ENCODE results near the gene SGPP2. TPM values are rescaled to one million over a fixed set of nuclear protein-coding genes. Genes with fewer than 3 reads are reported as not detected.

The SGPP2 gene
- total RNA-seq, 1 donor from 2014 or later: 0.20 TPM

GRCh38 chr2:222442665-222443064 lies 18.3 kb downstream of the SGPP2 start:
- H3K36me3 ChIP-seq (ENCODE audit: insufficient read depth, low read length): no peaks in the 10 kb centered on the region
- no peak overlapping the region for H3K4me3 ChIP-seq (ENCODE audit: insufficient read depth, low read depth, low read length)
- H3K9me3 Mint-ChIP-seq (ENCODE audit: unreplicated experiment): peaks cover 1% of the 10 kb centered on the region
- H3K4me1 ChIP-seq (ENCODE audit: insufficient read depth, low read length): no peaks in the 10 kb centered on the region
- no peaks in the 10 kb centered on the region for H3K9me3 ChIP-seq (ENCODE audit: insufficient read depth, low read depth, low read length)
- H4K20me1 ChIP-seq (ENCODE audit: insufficient read depth, low read length): no peaks in the 10 kb centered on the region
- no peaks in the 10 kb centered on the region for H3K36me3 Mint-ChIP-seq (ENCODE audit: low read depth, unreplicated experiment)
- DNase-seq (ENCODE audit: low read depth) (no peak), FAIRE-seq (no peak)
- H3K27me3 ChIP-seq (ENCODE audit: insufficient read depth, low read length): no peaks in the 10 kb centered on the region
- H3K27ac ChIP-seq (ENCODE audit: low read depth, low read length): no peak overlapping the region
- H3K4me1 Mint-ChIP-seq (ENCODE audit: low read depth, unreplicated experiment): peaks cover 13% of the 10 kb centered on the region
- H3K4me2 ChIP-seq (ENCODE audit: low read length): no peak overlapping the region
- H3K79me2 ChIP-seq (ENCODE audit: insufficient read depth, low read length): no peaks in the 10 kb centered on the region
- H3K27me3 Mint-ChIP-seq (ENCODE audit: low read depth, unreplicated experiment): peaks cover 2% of the 10 kb centered on the region
- H2AFZ ChIP-seq (ENCODE audit: low read depth, low read length): no peak overlapping the region
- no peak overlapping the region for H3K27ac Mint-ChIP-seq (ENCODE audit: unreplicated experiment)
- H3K9ac ChIP-seq (ENCODE audit: low read length): no peak overlapping the region
- TF ChIP-seq, protein P1, sequence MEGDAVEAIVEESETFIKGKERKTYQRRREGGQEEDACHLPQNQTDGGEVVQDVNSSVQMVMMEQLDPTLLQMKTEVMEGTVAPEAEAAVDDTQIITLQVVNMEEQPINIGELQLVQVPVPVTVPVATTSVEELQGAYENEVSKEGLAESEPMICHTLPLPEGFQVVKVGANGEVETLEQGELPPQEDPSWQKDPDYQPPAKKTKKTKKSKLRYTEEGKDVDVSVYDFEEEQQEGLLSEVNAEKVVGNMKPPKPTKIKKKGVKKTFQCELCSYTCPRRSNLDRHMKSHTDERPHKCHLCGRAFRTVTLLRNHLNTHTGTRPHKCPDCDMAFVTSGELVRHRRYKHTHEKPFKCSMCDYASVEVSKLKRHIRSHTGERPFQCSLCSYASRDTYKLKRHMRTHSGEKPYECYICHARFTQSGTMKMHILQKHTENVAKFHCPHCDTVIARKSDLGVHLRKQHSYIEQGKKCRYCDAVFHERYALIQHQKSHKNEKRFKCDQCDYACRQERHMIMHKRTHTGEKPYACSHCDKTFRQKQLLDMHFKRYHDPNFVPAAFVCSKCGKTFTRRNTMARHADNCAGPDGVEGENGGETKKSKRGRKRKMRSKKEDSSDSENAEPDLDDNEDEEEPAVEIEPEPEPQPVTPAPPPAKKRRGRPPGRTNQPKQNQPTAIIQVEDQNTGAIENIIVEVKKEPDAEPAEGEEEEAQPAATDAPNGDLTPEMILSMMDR (IDR thresholded peaks at IDR 0.05; ENCODE audit: insufficient read depth, low read depth, low read length): no peak
- TF ChIP-seq EZH2 (IDR thresholded peaks at IDR 0.05; ENCODE audit: insufficient read depth, low read length): no peak
- no peak overlapping the region for H3K4me3 Mint-ChIP-seq (ENCODE audit: unreplicated experiment)

GRCh38 chr2:222445227-222445626 lies 20.9 kb downstream of the SGPP2 start:
- TF ChIP-seq, protein P1 (IDR thresholded peaks at IDR 0.05; ENCODE audit: insufficient read depth, low read depth, low read length): no peak
- TF ChIP-seq EZH2 (IDR thresholded peaks at IDR 0.05; ENCODE audit: insufficient read depth, low read length): no peak
- H2AFZ ChIP-seq (ENCODE audit: low read depth, low read length): no peak overlapping the region
- H3K27me3 Mint-ChIP-seq (ENCODE audit: low read depth, unreplicated experiment): peaks cover 2% of the 10 kb centered on the region
- H3K36me3 ChIP-seq (ENCODE audit: insufficient read depth, low read length): no peaks in the 10 kb centered on the region
- H3K27ac Mint-ChIP-seq (ENCODE audit: unreplicated experiment): no peak overlapping the region
- no peak overlapping the region for H3K4me3 ChIP-seq (ENCODE audit: insufficient read depth, low read depth, low read length)
- H3K79me2 ChIP-seq (ENCODE audit: insufficient read depth, low read length): no peaks in the 10 kb centered on the region
- peaks cover 1% of the 10 kb centered on the region for H3K9me3 Mint-ChIP-seq (ENCODE audit: unreplicated experiment)
- peaks cover 11% of the 10 kb centered on the region for H3K4me1 Mint-ChIP-seq (ENCODE audit: low read depth, unreplicated experiment)
- no peak for DNase-seq (ENCODE audit: low read depth)
- H3K4me3 Mint-ChIP-seq (ENCODE audit: unreplicated experiment): no peak overlapping the region
- no peaks in the 10 kb centered on the region for H3K4me1 ChIP-seq (ENCODE audit: insufficient read depth, low read length)
- no peak overlapping the region for H3K9ac ChIP-seq (ENCODE audit: low read length)
- no peak for FAIRE-seq
- H3K36me3 Mint-ChIP-seq (ENCODE audit: low read depth, unreplicated experiment): no peaks in the 10 kb centered on the region
- H3K27ac ChIP-seq (ENCODE audit: low read depth, low read length): no peak overlapping the region
- H3K4me2 ChIP-seq (ENCODE audit: low read length): no peak overlapping the region
- no peaks in the 10 kb centered on the region for H4K20me1 ChIP-seq (ENCODE audit: insufficient read depth, low read length)
- H3K9me3 ChIP-seq (ENCODE audit: insufficient read depth, low read depth, low read length): no peaks in the 10 kb centered on the region
- H3K27me3 ChIP-seq (ENCODE audit: insufficient read depth, low read length): no peaks in the 10 kb centered on the region

- H3K4me1 Mint-ChIP-seq (ENCODE audit: low read depth, unreplicated experiment): peaks cover 5% of the 10 kb centered on the region
- no peak overlapping the region for H3K27ac ChIP-seq (ENCODE audit: low read depth, low read length)
- no peak overlapping the region for H3K27ac Mint-ChIP-seq (ENCODE audit: unreplicated experiment)
- no peak overlapping the region for H3K4me3 Mint-ChIP-seq (ENCODE audit: unreplicated experiment)
- no peak overlapping the region for H3K4me2 ChIP-seq (ENCODE audit: low read length)
- H3K9me3 ChIP-seq (ENCODE audit: insufficient read depth, low read depth, low read length): no peaks in the 10 kb centered on the region
- H3K9me3 Mint-ChIP-seq (ENCODE audit: unreplicated experiment): peaks cover 1% of the 10 kb centered on the region
- no peaks in the 10 kb centered on the region for H3K4me1 ChIP-seq (ENCODE audit: insufficient read depth, low read length)
- H2AFZ ChIP-seq (ENCODE audit: low read depth, low read length): no peak overlapping the region
- TF ChIP-seq, protein P1 (IDR thresholded peaks at IDR 0.05; ENCODE audit: insufficient read depth, low read depth, low read length): no peak
- no peak for TF ChIP-seq EZH2 (IDR thresholded peaks at IDR 0.05; ENCODE audit: insufficient read depth, low read length)
- no peaks in the 10 kb centered on the region for H4K20me1 ChIP-seq (ENCODE audit: insufficient read depth, low read length)
- no peaks in the 10 kb centered on the region for H3K36me3 Mint-ChIP-seq (ENCODE audit: low read depth, unreplicated experiment)
- FAIRE-seq (no peak), DNase-seq (ENCODE audit: low read depth) (no peak)
- H3K27me3 Mint-ChIP-seq (ENCODE audit: low read depth, unreplicated experiment): peaks cover 2% of the 10 kb centered on the region
- no peaks in the 10 kb centered on the region for H3K36me3 ChIP-seq (ENCODE audit: insufficient read depth, low read length)
- H3K9ac ChIP-seq (ENCODE audit: low read length): no peak overlapping the region
- no peaks in the 10 kb centered on the region for H3K27me3 ChIP-seq (ENCODE audit: insufficient read depth, low read length)
- H3K4me3 ChIP-seq (ENCODE audit: insufficient read depth, low read depth, low read length): no peak overlapping the region
- H3K79me2 ChIP-seq (ENCODE audit: insufficient read depth, low read length): no peaks in the 10 kb centered on the region
Measured at GRCh38 chr2:222447131-222447530, 22.8 kb downstream of the SGPP2 start.

Measured in astrocyte (in vitro differentiated cells and primary cell).